WTC11 (cell line): ENCODE results near the gene BNC2. TPM values are rescaled to one million over a fixed set of nuclear protein-coding genes. Genes with fewer than 3 reads are reported as not detected.

Source experiments
- ATAC-seq: fragments of 200-7000 bp; cut with Tn5 transposase; 2 replicates; pipeline ENCODE4 v1.10.0; 2021; ENCODE audit warnings: mild to moderate bottlenecking, moderate library complexity
- CTCF ChIA-PET: fragments of 300-600 bp; sonication (Branson Sonifier 250); formaldehyde crosslinking; loops from one replicate; lab custom pipeline; 2021; ENCODE audit warnings: antibody characterized with exemption; lab: Charles Lee
- POLR2A ChIA-PET: fragments of 350-600 bp; sonication (Branson Sonifier 250); formaldehyde crosslinking; loops from one replicate; lab custom pipeline; 2021; ENCODE audit warnings: antibody characterized with exemption; lab: Charles Lee
- DNase-seq: peaks from one replicate; pipeline ENCODE4 v3.0.0; 2021; ENCODE audit warnings: low spot score
- H3K27ac Mint-ChIP-seq: 2 replicates; pipeline ENCODE4 v1.8.0; 2021; ENCODE audit warnings: mixed read lengths
- H3K27me3 Mint-ChIP-seq: 2 replicates; pipeline ENCODE4 v1.8.0; 2021; ENCODE audit warnings: low read depth, mild to moderate bottlenecking, moderate library complexity, mixed read lengths
- H3K36me3 Mint-ChIP-seq: 2 replicates; pipeline ENCODE4 v1.8.0; 2021; ENCODE audit warnings: mixed read lengths
- H3K4me1 Mint-ChIP-seq: 2 replicates; pipeline ENCODE4 v1.8.0; 2022; ENCODE audit warnings: mixed read lengths
- H3K4me3 Mint-ChIP-seq: 2 replicates; pipeline ENCODE4 v1.8.0; 2021; ENCODE audit warnings: mild to moderate bottlenecking, moderate library complexity, mixed read lengths
- H3K9me3 Mint-ChIP-seq: 2 replicates; pipeline ENCODE4 v1.8.0; 2021; ENCODE audit warnings: mixed read lengths
- EMX1 ChIP-seq: fragments of 250-450 bp; sonication (Bioruptor Pico); IDR thresholded peaks from 2 replicates; pipeline ENCODE4 v1.8.0; 2021; ENCODE audit warnings: mild to moderate bottlenecking
- FOXK1 ChIP-seq: sonication (generic); formaldehyde crosslinking; IDR thresholded peaks from 2 replicates; pipeline ENCODE4 v1.8.0; 2022; ENCODE audit warnings: mild to moderate bottlenecking, moderate library complexity, missing genetic modification reagents
- GTF2I ChIP-seq: fragments of 250-450 bp; sonication (Bioruptor Pico); conservative IDR thresholded peaks from 2 replicates; pipeline ENCODE4 v1.4.0; 2021; ENCODE audit warnings: mild to moderate bottlenecking
- JUN ChIP-seq: sonication (generic); formaldehyde crosslinking; IDR thresholded peaks from 2 replicates; pipeline ENCODE4 v1.8.0; 2023; ENCODE audit warnings: mild to moderate bottlenecking, missing genetic modification reagents
- MXD4 ChIP-seq: fragments of 250-450 bp; sonication (Bioruptor Pico); IDR thresholded peaks from 2 replicates; pipeline ENCODE4 v1.8.0; 2021; ENCODE audit warnings: mild to moderate bottlenecking, moderate library complexity, borderline replicate concordance
- NR3C1 ChIP-seq: sonication (generic); formaldehyde crosslinking; conservative IDR thresholded peaks from 2 replicates; pipeline ENCODE4 v1.8.1; 2023; ENCODE audit warnings: low read depth, mild to moderate bottlenecking, missing genetic modification reagents
- RORB ChIP-seq: fragments of 250-450 bp; sonication (Bioruptor Pico); IDR thresholded peaks from 2 replicates; pipeline ENCODE4 v1.9.0; 2021; ENCODE audit warnings: mild to moderate bottlenecking
- SP1 ChIP-seq: sonication (generic); formaldehyde crosslinking; conservative IDR thresholded peaks from 2 replicates; pipeline ENCODE4 v1.8.1; 2022; ENCODE audit warnings: missing genetic modification reagents
- ZNF263 ChIP-seq: sonication (generic); formaldehyde crosslinking; IDR thresholded peaks from 2 replicates; pipeline ENCODE4 v1.8.1; 2022; ENCODE audit warnings: low read depth, mild to moderate bottlenecking, moderate library complexity, missing genetic modification reagents
- total RNA-seq: library from RNA; stranded (reverse); gene quantifications from 3 replicates; pipeline ENCODE4 v1.2.3, GENCODE V29; 2021
- TF ChIP-seq, protein P1 (sequence below): fragments of 250-450 bp; sonication (Bioruptor Pico); IDR thresholded peaks from 2 replicates; pipeline ENCODE4 v1.8.0; 2021; ENCODE audit warnings: mild to moderate bottlenecking
- TF ChIP-seq, protein P2 (sequence below): fragments of 250-450 bp; sonication (Bioruptor Pico); IDR thresholded peaks from 2 replicates; pipeline ENCODE4 v1.9.0; 2021; ENCODE audit warnings: mild to moderate bottlenecking
- TF ChIP-seq, protein P3 (sequence below): sonication (generic); formaldehyde crosslinking; IDR thresholded peaks from 2 replicates; pipeline ENCODE4 v1.8.1; 2023; ENCODE audit warnings: mild to moderate bottlenecking, missing genetic modification reagents, borderline replicate concordance
- TF ChIP-seq, protein P4 (sequence below): fragments of 200-600 bp; IDR thresholded peaks from 2 replicates; pipeline ENCODE4 v1.8.0; 2022; ENCODE audit warnings: antibody characterized with exemption
- TF ChIP-seq, protein P5 (sequence below): sonication (generic); formaldehyde crosslinking; IDR thresholded peaks from 2 replicates; pipeline ENCODE4 v1.8.1; 2023; ENCODE audit warnings: mild to moderate bottlenecking, missing genetic modification reagents, moderate library complexity
- TF ChIP-seq, protein P6 (sequence below): sonication (generic); formaldehyde crosslinking; IDR thresholded peaks from 2 replicates; pipeline ENCODE4 v1.8.0; 2023; ENCODE audit warnings: missing genetic modification reagents, mild to moderate bottlenecking, borderline replicate concordance

Gene BNC2
- total RNA-seq, 1 experiment from 2014 or later = 33.3 TPM

DNA sequence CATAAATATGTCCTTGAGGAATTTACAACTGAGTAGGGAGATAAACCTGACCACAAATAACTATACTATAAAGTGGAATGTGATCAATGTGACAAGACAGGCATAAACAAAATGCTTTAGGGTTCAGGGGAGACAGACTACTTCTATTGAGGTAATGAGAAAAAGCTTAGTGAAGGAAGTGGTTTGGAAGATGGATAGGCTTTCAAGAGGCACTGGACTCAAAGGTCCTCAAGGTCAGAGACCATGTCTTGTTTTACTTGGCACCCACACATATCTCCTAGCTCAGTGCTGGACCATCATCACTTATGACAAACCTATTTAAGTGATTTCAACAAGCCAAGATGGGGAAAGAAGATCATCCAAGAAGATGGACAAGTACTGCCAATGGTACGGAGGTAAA, 257.8 kb downstream of the BNC2 start:
- ChIA-PET CTCF (no interaction called here), POLR2A (no interaction called here)
- DNase-seq = no peak
- no peak overlapping the region for H3K4me3 Mint-ChIP-seq
- no peak overlapping the region for H3K27ac Mint-ChIP-seq
- H3K9me3 Mint-ChIP-seq = no peaks in the 10 kb centered on the region
- ATAC-seq = no peak
- TF ChIP-seq JUN (no peak), EMX1 (CRISPR knock-in tag) (no peak)
- TF ChIP-seq, protein P1, sequence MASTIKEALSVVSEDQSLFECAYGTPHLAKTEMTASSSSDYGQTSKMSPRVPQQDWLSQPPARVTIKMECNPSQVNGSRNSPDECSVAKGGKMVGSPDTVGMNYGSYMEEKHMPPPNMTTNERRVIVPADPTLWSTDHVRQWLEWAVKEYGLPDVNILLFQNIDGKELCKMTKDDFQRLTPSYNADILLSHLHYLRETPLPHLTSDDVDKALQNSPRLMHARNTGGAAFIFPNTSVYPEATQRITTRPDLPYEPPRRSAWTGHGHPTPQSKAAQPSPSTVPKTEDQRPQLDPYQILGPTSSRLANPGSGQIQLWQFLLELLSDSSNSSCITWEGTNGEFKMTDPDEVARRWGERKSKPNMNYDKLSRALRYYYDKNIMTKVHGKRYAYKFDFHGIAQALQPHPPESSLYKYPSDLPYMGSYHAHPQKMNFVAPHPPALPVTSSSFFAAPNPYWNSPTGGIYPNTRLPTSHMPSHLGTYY (CRISPR knock-in tag) = no peak
- peaks cover 58% of the 10 kb centered on the region for H3K4me1 Mint-ChIP-seq
- H3K27me3 Mint-ChIP-seq = no peaks in the 10 kb centered on the region
- no peaks in the 10 kb centered on the region for H3K36me3 Mint-ChIP-seq

DNA sequence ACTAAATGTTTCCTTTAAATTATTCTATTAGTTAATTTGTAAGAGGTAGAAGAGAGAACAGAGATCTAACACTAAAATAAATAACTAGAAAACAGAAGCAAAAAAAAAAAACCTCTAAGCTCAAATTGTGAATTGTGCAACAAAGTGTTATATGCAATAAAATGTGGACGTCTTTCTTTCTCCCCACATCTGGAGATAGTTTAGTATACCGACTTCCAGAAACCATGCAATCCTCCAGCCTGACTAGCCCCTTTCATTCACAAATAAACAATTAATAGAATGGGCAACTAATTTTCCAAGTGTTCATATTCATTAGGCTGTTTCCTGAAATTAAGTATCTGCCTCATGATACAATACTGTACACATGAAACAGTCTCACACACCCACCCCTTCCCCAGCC, 258.5 kb downstream of the BNC2 start:
- TF ChIP-seq, protein P2, sequence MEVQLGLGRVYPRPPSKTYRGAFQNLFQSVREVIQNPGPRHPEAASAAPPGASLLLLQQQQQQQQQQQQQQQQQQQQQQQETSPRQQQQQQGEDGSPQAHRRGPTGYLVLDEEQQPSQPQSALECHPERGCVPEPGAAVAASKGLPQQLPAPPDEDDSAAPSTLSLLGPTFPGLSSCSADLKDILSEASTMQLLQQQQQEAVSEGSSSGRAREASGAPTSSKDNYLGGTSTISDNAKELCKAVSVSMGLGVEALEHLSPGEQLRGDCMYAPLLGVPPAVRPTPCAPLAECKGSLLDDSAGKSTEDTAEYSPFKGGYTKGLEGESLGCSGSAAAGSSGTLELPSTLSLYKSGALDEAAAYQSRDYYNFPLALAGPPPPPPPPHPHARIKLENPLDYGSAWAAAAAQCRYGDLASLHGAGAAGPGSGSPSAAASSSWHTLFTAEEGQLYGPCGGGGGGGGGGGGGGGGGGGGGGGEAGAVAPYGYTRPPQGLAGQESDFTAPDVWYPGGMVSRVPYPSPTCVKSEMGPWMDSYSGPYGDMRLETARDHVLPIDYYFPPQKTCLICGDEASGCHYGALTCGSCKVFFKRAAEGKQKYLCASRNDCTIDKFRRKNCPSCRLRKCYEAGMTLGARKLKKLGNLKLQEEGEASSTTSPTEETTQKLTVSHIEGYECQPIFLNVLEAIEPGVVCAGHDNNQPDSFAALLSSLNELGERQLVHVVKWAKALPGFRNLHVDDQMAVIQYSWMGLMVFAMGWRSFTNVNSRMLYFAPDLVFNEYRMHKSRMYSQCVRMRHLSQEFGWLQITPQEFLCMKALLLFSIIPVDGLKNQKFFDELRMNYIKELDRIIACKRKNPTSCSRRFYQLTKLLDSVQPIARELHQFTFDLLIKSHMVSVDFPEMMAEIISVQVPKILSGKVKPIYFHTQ = no peak
- TF ChIP-seq MXD4 (CRISPR knock-in tag) = no peak
- TF ChIP-seq, all 79 proteins: peak for 0
- ChIA-PET POLR2A (no interaction called here), CTCF (no interaction called here)
- ATAC-seq (no peak), DNase-seq (no peak)
- Mint-ChIP-seq H3K27ac (no peak overlapping the region), H3K4me3 (no peak overlapping the region), H3K36me3 (no peaks in the 10 kb centered on the region), H3K4me1 (peaks cover 59% of the 10 kb centered on the region), H3K27me3 (no peaks in the 10 kb centered on the region), H3K9me3 (no peaks in the 10 kb centered on the region)

DNA sequence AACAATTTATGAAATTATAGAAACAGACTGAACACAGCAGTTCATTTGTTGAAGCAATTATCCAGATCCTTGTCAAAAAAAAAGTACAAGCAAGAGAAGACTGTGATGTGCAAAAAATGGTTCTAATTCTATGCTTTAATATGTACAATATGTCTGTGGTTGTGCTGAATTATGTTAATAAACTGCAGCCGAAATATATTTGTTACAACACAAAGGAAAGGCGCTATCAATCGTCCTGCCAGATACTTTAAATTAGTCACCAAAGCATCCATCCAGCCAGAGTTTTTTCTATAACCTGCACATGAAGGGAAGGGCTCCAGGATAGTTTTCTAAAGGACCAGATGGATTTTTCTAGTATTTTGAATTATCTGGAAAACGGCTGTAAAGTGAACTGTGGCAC, 259.5 kb downstream of the BNC2 start:
- CTCF ChIA-PET = no interaction called here
- no peaks in the 10 kb centered on the region for H3K9me3 Mint-ChIP-seq
- TF ChIP-seq, protein P3, sequence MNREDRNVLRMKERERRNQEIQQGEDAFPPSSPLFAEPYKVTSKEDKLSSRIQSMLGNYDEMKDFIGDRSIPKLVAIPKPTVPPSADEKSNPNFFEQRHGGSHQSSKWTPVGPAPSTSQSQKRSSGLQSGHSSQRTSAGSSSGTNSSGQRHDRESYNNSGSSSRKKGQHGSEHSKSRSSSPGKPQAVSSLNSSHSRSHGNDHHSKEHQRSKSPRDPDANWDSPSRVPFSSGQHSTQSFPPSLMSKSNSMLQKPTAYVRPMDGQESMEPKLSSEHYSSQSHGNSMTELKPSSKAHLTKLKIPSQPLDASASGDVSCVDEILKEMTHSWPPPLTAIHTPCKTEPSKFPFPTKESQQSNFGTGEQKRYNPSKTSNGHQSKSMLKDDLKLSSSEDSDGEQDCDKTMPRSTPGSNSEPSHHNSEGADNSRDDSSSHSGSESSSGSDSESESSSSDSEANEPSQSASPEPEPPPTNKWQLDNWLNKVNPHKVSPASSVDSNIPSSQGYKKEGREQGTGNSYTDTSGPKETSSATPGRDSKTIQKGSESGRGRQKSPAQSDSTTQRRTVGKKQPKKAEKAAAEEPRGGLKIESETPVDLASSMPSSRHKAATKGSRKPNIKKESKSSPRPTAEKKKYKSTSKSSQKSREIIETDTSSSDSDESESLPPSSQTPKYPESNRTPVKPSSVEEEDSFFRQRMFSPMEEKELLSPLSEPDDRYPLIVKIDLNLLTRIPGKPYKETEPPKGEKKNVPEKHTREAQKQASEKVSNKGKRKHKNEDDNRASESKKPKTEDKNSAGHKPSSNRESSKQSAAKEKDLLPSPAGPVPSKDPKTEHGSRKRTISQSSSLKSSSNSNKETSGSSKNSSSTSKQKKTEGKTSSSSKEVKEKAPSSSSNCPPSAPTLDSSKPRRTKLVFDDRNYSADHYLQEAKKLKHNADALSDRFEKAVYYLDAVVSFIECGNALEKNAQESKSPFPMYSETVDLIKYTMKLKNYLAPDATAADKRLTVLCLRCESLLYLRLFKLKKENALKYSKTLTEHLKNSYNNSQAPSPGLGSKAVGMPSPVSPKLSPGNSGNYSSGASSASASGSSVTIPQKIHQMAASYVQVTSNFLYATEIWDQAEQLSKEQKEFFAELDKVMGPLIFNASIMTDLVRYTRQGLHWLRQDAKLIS (CRISPR knock-in tag) = no peak
- H3K4me3 Mint-ChIP-seq = no peak overlapping the region
- peaks cover 59% of the 10 kb centered on the region for H3K4me1 Mint-ChIP-seq
- ATAC-seq (no peak), DNase-seq (no peak)
- H3K27ac Mint-ChIP-seq = no peak overlapping the region
- no peaks in the 10 kb centered on the region for H3K27me3 Mint-ChIP-seq
- H3K36me3 Mint-ChIP-seq = no peaks in the 10 kb centered on the region
- POLR2A ChIA-PET = no interaction called here

DNA sequence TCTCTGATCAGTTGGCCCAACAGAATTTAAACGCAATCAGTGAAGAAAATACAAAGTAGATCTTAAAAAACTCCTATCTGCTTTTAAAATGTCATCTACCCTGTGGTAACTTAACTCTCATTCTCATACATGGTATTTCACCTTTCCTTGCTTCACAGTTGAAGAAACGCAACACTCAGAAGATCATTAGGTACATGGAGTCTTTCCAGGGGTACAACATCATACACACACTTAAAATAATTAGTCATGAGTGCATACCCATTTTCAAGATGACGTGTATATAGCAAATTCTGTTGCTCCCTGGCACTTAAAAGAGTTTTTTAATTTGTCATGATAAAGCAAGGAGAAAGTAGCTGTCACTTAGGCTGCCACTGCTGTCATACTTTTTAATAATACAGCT, 259.9 kb downstream of the BNC2 start:
- Mint-ChIP-seq H3K4me3 (no peak overlapping the region), H3K9me3 (no peaks in the 10 kb centered on the region), H3K27me3 (no peaks in the 10 kb centered on the region), H3K36me3 (no peaks in the 10 kb centered on the region), H3K4me1 (peaks cover 59% of the 10 kb centered on the region), H3K27ac (no peak overlapping the region)
- ATAC-seq (no peak), DNase-seq (no peak)
- ChIA-PET POLR2A (no interaction called here), CTCF (no interaction called here)
- no peak for TF ChIP-seq GTF2I (CRISPR knock-in tag)
- TF ChIP-seq ZNF263 (CRISPR knock-in tag) = no peak
- TF ChIP-seq FOXK1 = no peak
- TF ChIP-seq SP1 = no peak
- TF ChIP-seq NR3C1 (CRISPR knock-in tag) = no peak
- TF ChIP-seq, protein P4, sequence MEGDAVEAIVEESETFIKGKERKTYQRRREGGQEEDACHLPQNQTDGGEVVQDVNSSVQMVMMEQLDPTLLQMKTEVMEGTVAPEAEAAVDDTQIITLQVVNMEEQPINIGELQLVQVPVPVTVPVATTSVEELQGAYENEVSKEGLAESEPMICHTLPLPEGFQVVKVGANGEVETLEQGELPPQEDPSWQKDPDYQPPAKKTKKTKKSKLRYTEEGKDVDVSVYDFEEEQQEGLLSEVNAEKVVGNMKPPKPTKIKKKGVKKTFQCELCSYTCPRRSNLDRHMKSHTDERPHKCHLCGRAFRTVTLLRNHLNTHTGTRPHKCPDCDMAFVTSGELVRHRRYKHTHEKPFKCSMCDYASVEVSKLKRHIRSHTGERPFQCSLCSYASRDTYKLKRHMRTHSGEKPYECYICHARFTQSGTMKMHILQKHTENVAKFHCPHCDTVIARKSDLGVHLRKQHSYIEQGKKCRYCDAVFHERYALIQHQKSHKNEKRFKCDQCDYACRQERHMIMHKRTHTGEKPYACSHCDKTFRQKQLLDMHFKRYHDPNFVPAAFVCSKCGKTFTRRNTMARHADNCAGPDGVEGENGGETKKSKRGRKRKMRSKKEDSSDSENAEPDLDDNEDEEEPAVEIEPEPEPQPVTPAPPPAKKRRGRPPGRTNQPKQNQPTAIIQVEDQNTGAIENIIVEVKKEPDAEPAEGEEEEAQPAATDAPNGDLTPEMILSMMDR = no peak
- TF ChIP-seq, protein P5, sequence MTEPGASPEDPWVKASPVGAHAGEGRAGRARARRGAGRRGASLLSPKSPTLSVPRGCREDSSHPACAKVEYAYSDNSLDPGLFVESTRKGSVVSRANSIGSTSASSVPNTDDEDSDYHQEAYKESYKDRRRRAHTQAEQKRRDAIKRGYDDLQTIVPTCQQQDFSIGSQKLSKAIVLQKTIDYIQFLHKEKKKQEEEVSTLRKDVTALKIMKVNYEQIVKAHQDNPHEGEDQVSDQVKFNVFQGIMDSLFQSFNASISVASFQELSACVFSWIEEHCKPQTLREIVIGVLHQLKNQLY = no peak
- TF ChIP-seq, protein P6, sequence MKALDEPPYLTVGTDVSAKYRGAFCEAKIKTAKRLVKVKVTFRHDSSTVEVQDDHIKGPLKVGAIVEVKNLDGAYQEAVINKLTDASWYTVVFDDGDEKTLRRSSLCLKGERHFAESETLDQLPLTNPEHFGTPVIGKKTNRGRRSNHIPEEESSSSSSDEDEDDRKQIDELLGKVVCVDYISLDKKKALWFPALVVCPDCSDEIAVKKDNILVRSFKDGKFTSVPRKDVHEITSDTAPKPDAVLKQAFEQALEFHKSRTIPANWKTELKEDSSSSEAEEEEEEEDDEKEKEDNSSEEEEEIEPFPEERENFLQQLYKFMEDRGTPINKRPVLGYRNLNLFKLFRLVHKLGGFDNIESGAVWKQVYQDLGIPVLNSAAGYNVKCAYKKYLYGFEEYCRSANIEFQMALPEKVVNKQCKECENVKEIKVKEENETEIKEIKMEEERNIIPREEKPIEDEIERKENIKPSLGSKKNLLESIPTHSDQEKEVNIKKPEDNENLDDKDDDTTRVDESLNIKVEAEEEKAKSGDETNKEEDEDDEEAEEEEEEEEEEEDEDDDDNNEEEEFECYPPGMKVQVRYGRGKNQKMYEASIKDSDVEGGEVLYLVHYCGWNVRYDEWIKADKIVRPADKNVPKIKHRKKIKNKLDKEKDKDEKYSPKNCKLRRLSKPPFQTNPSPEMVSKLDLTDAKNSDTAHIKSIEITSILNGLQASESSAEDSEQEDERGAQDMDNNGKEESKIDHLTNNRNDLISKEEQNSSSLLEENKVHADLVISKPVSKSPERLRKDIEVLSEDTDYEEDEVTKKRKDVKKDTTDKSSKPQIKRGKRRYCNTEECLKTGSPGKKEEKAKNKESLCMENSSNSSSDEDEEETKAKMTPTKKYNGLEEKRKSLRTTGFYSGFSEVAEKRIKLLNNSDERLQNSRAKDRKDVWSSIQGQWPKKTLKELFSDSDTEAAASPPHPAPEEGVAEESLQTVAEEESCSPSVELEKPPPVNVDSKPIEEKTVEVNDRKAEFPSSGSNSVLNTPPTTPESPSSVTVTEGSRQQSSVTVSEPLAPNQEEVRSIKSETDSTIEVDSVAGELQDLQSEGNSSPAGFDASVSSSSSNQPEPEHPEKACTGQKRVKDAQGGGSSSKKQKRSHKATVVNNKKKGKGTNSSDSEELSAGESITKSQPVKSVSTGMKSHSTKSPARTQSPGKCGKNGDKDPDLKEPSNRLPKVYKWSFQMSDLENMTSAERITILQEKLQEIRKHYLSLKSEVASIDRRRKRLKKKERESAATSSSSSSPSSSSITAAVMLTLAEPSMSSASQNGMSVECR (CRISPR knock-in tag) = no peak
- no peak for TF ChIP-seq RORB
